Colonic mucosa (tissue), 4 donors: Measurements from ENCODE around the gene YIPF6. TPM values are rescaled to one million over a fixed set of nuclear protein-coding genes. Genes with fewer than 3 reads are reported as not detected.
"Not testable (repeated sequence)": the region's sequence is repeated elsewhere in the genome, so short reads cannot be mapped to it uniquely, and the experiment has no call there.

Experiments
- DNase-seq: peaks from one replicate; pipeline ENCODE4 v3.0.0-alpha.2; 2020
- H3K27ac ChIP-seq: fragments of 200-600 bp; one replicate; pipeline ENCODE4 v1.8.0; 2021
- H3K27me3 ChIP-seq: fragments of 200-600 bp; one replicate; pipeline ENCODE4 v1.8.0; 2021
- H3K36me3 ChIP-seq: fragments of 200-600 bp; one replicate; pipeline ENCODE4 v1.8.0; 2021
- H3K4me1 ChIP-seq: fragments of 200-600 bp; one replicate; pipeline ENCODE4 v1.8.0; 2021; ENCODE audit warnings: mild to moderate bottlenecking
- H3K4me3 ChIP-seq: fragments of 200-600 bp; one replicate; pipeline ENCODE4 v1.8.0; 2021
- H3K9ac ChIP-seq, 2 donors: one replicate each; pipeline ENCODE4 v1.7.0; 2013; ENCODE audit warnings: control low read depth in 2 of 2, low read depth in 2 of 2, low read length in 2 of 2
- H3K9me3 ChIP-seq: fragments of 200-600 bp; one replicate; pipeline ENCODE4 v1.8.0; 2021
- CTCF ChIP-seq: fragments of 200-600 bp; IDR thresholded peaks from one replicate; pipeline ENCODE4 v1.8.0; 2022; ENCODE audit warnings: antibody characterized with exemption, mild to moderate bottlenecking
- intact Hi-C: fragments of 100-400 bp; cut with DNase I; formaldehyde crosslinking; loops from one replicate; pipeline ENCODE4 v1.14.1; 2022
- total RNA-seq, 2 donors: library from RNA; stranded (reverse); fragmentation: NEBNext Ultra II Directional in 1 of 2; extraction: Animal tissue kit (Norgen Biotek cat#: 25700) in 1 of 2; gene quantifications; one replicate each; pipeline ENCODE4 v1.2.1, GENCODE V29; 2021
- donor health status: healthy.
- donor health status: DM: no; HTN: no; CAD: no.
- donor health status: DM: no; HTN: no; CAD: no.

Gene YIPF6
- total RNA-seq, 2 donors from 2014 or later: 44.3 to 58.1 TPM

DNA sequence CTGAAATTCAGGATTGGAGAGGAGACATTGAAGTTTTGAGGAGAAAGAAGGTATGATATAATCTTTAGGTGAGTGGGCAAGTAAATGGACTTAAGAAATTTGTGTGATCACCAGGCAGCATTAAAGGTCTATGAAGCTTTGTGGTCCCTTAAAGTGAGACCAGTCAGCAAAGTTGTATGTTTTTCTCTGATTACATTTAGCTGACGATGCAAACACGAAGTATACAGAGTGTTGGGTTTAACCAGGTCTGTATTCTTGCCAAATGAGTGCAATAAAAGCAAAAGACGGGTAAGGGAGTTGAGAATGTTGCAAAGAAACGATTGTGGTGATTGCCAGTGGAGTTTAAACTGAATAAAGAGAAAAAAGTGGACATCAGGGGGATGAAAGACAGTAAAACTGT lies 11.6 kb upstream of the YIPF6 start:
- no peaks in the 10 kb centered on the region for H3K36me3 ChIP-seq
- H3K9me3 ChIP-seq: no peaks in the 10 kb centered on the region
- no peak overlapping the region for H3K4me3 ChIP-seq
- no peak overlapping the region for H3K9ac ChIP-seq
- TF ChIP-seq CTCF: no peak
- no peak overlapping the region for H3K27ac ChIP-seq
- no peaks in the 10 kb centered on the region for H3K27me3 ChIP-seq
- no peak for DNase-seq
- intact Hi-C loops: no loop called here
- H3K4me1 ChIP-seq: no peaks in the 10 kb centered on the region

DNA sequence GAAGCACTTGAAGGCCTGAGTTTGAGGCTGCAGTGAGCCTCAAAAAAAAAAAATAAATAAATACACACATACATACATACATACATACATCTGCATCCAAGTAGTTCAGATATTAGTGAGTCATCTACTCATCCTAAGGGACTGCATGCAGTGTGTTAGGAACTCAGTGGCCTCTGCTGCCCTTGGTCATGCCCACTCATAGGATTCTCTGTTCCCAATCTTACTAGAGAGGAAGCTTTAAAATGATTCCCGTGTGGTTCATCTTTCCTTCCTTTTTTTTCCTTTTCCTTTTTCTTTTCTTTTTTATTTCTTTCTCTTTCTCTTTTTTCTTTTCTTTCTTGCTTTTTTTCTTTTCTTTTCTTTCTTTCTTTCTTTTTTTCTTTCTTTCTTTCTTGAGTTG lies 10.9 kb upstream of the YIPF6 start:
- Histone ChIP-seq H3K4me1 (no peaks in the 10 kb centered on the region), H3K9me3 (no peaks in the 10 kb centered on the region), H3K27ac (no peak overlapping the region), H3K27me3 (no peaks in the 10 kb centered on the region), H3K9ac (no peak overlapping the region), H3K36me3 (no peaks in the 10 kb centered on the region), H3K4me3 (no peak overlapping the region)
- intact Hi-C loops: no loop called here
- TF ChIP-seq CTCF: no peak
- no peak for DNase-seq

DNA sequence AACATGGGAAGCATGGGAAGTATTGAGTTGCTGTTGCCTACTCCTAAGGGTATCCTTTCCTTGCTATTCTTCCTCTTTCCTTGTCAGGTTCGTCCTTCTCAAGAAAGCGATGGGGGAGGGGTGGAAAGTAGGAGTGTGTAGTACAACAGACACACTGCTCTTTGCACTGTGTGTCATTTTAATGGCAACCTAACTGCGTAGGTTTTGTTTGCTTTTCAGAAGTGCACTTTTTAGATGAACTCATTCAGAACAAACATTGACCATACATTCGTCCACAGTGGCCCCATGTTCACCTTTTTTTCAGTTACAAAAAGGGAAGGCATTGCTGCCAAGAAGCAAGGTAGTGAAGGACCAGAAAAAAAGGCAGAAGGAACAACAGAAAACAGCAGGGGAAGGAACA lies 10.2 kb upstream of the YIPF6 start:
- intact Hi-C loops: no loop called here
- Histone ChIP-seq H3K4me1 (no peaks in the 10 kb centered on the region), H3K9me3 (no peaks in the 10 kb centered on the region), H3K4me3 (no peak overlapping the region), H3K27ac (peak overlapping the region; percentile 65), H3K27me3 (no peaks in the 10 kb centered on the region), H3K9ac (no peak overlapping the region), H3K36me3 (no peaks in the 10 kb centered on the region)
- DNase-seq: peak; percentile 85
- no peak for TF ChIP-seq CTCF

DNA sequence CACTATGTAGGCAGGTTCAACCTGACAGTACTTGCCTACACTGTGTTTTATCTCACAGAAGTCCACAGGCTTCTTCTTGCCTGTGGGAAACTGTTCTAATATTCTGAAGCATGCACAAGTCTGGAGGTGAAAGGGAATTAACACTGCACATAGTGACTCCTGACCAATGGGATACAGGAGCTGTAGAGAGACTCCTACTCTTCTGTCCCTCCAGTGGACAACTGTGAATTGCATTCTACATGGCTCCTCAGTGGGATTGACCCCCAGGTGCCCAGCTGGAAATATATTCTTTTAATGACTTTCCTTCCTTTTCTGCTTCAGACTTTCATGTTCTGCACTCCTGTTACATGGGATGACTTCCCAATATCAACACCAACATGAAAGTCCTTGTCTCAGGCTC lies 8.2 kb upstream of the YIPF6 start:
- intact Hi-C loops: no loop called here
- TF ChIP-seq CTCF: no peak
- no peaks in the 10 kb centered on the region for H3K27me3 ChIP-seq
- no peak overlapping the region for H3K4me3 ChIP-seq
- no peak overlapping the region for H3K27ac ChIP-seq
- no peaks in the 10 kb centered on the region for H3K4me1 ChIP-seq
- no peak overlapping the region for H3K9ac ChIP-seq
- no peak for DNase-seq
- no peaks in the 10 kb centered on the region for H3K9me3 ChIP-seq
- no peaks in the 10 kb centered on the region for H3K36me3 ChIP-seq

- intact Hi-C loops: no loop called here
- no peaks in the 10 kb centered on the region for H3K9me3 ChIP-seq
- no peak overlapping the region for H3K9ac ChIP-seq
- no peak for DNase-seq
- no peak overlapping the region for H3K4me3 ChIP-seq
- no peaks in the 10 kb centered on the region for H3K27me3 ChIP-seq
- no peak for TF ChIP-seq CTCF
- H3K36me3 ChIP-seq: no peaks in the 10 kb centered on the region
- no peak overlapping the region for H3K27ac ChIP-seq
- no peaks in the 10 kb centered on the region for H3K4me1 ChIP-seq
These were observed 6.3 kb upstream of the YIPF6 start for GRCh38 chrX:68492583-68492982.

- H3K9me3 ChIP-seq, intact Hi-C loops, H3K27ac ChIP-seq, H3K27me3 ChIP-seq, H3K4me3 ChIP-seq, DNase-seq, H3K9ac ChIP-seq, H3K36me3 ChIP-seq, H3K4me1 ChIP-seq: not testable (repeated sequence)
These were observed 5.1 kb upstream of the YIPF6 start for GRCh38 chrX:68493776-68494175.
